NOMO-1 (cell line): ENCODE data around the gene EHD1.
"Not testable (repeated sequence)": the region's sequence is repeated elsewhere in the genome, so short reads cannot be mapped to it uniquely, and the experiment has no call there.

ENCODE experiments used
- DNase-seq, 2 experiments: peaks; one replicate each; lab custom pipeline; 2025; ENCODE audit not compliant: unreplicated experiment in 2 of 2; lab: John Stamatoyannopoulos, UW

EHD1 gene

GRCh38 chr11:64832467-64833197, 45.8 kb downstream of the EHD1 start:
- DNase-seq = no peak

GRCh38 chr11:64831411-64831891, 47.0 kb downstream of the EHD1 start:
- no peak for DNase-seq

- DNase-seq = no peak
Measured at GRCh38 chr11:64829536-64830251, 48.7 kb downstream of the EHD1 start.

GRCh38 chr11:64827451-64827839, 51.0 kb downstream of the EHD1 start:
- DNase-seq = no peak

- no peak for DNase-seq
Measured at GRCh38 chr11:64826578-64827450, 51.6 kb downstream of the EHD1 start.

GRCh38 chr11:64826062-64826461, 52.4 kb downstream of the EHD1 start:
- DNase-seq = no peak

- no peak for DNase-seq
Measured at GRCh38 chr11:64823568-64824119, 54.8 kb downstream of the EHD1 start.

GRCh38 chr11:64817476-64817875, 60.9 kb downstream of the EHD1 start:
- no peak for DNase-seq

GRCh38 chr11:64815433-64815832, 63.0 kb downstream of the EHD1 start:
- DNase-seq = not testable (repeated sequence)

GRCh38 chr11:64814712-64815187, 63.7 kb downstream of the EHD1 start:
- no peak for DNase-seq

GRCh38 chr11:64813826-64814225, 64.6 kb downstream of the EHD1 start:
- DNase-seq = no peak

GRCh38 chr11:64810891-64811272, 67.5 kb downstream of the EHD1 start:
- no peak for DNase-seq

GRCh38 chr11:64810271-64810890, 68.0 kb downstream of the EHD1 start, which contains the start of gene MEN1:
MEN1 (minus strand) TSS chr11:64810551; CDS start chr11:64810109, 442 bp downstream.
- peak; percentile 98 for DNase-seq

- DNase-seq = peak in 1 of 2 experiments; percentile 19
Measured at GRCh38 chr11:64809781-64810241, 68.6 kb downstream of the EHD1 start.

GRCh38 chr11:64805481-64805880, 72.9 kb downstream of the EHD1 start:
- no peak for DNase-seq

- DNase-seq = no peak
Measured at GRCh38 chr11:64804346-64805210, 73.8 kb downstream of the EHD1 start.

- no peak for DNase-seq
Measured at GRCh38 chr11:64803846-64804345, 74.5 kb downstream of the EHD1 start.

GRCh38 chr11:64803158-64803845, 75.1 kb downstream of the EHD1 start, which contains the start of gene MAP4K2:
MAP4K2 (minus strand) TSS chr11:64803214; CDS start chr11:64803149, 65 bp downstream.
- peak; percentile 68 to 86 for DNase-seq
